Psoas muscle (tissue), 8 donors: ENCODE data around the gene ABR. TPM values are rescaled to one million over a fixed set of nuclear protein-coding genes. Genes with fewer than 3 reads are reported as not detected.
A peak's percentile ranks its signal among the peaks of the same experiment; 100 is the strongest.

Experiments
- ATAC-seq, 4 donors: fragments of 200-7000 bp; cut with Tn5 transposase; one replicate each; pipeline ENCODE4 v1.9.1; 2020; ENCODE audit warnings: moderate library complexity in 3 of 4, mild to moderate bottlenecking in 2 of 4
- DNase-seq, 2 donors: peaks; one replicate each; pipeline ENCODE4 v3.0.0-alpha.2; 2020
- H3K27ac ChIP-seq: fragments of 200-600 bp; one replicate; pipeline ENCODE4 v1.8.0; 2022
- H3K27me3 ChIP-seq, 3 donors: fragments of 200-600 bp in 1 of 3; one replicate each; pipeline versions ENCODE4 v1.6.1 to v1.8.0; 2013 to 2022; ENCODE audit warnings: low read length in 2 of 3, mild to moderate bottlenecking in 2 of 3, moderate library complexity in 1 of 3; ENCODE audit not compliant: insufficient read depth in 3 of 3
- H3K36me3 ChIP-seq, 2 donors: fragments of 200-600 bp in 1 of 2; one replicate each; pipeline versions ENCODE4 v1.6.1 to v1.8.0; 2013 to 2022; ENCODE audit warnings: low read depth in 1 of 2, mild to moderate bottlenecking in 1 of 2, moderate library complexity in 1 of 2; ENCODE audit not compliant: insufficient read depth in 1 of 2
- H3K4me1 ChIP-seq: fragments of 200-600 bp; one replicate; pipeline ENCODE4 v1.8.0; 2022
- H3K4me3 ChIP-seq: fragments of 200-600 bp; one replicate; pipeline ENCODE4 v1.8.0; 2022; ENCODE audit warnings: mild to moderate bottlenecking
- H3K9me3 ChIP-seq: fragments of 200-600 bp; one replicate; pipeline ENCODE4 v1.8.0; 2022
- WGBS, 3 donors: extraction: QIAGEN DNeasy Blood & Tissue Kit; methylation state at CpG; one replicate each; pipeline versions ENCODE4 v1.1.6 to v1.1.7; 2013; 5-methylcytosine and 5-hydroxymethylcytosine counted together
- intact Hi-C, 2 donors: fragments of 100-400 bp; cut with DNase I; formaldehyde crosslinking; loops; one replicate each; pipeline versions ENCODE4 v1.11.0 to v1.14.2; 2022
- polyA plus RNA-seq, 3 donors: library from polyadenylated mRNA; stranded (reverse); fragments of 200-250 nt; gene quantifications; one replicate each; pipeline ENCODE4 v1.2.3, GENCODE V29; 2013
- total RNA-seq, 4 donors: library from RNA; stranded (reverse); fragmentation: NEBNext Ultra II Directional in 2 of 4; extraction: Animal tissue kit (Norgen Biotek cat#: 25700) in 2 of 4; gene quantifications; one replicate each; pipeline versions ENCODE4 v1.2.1 to v1.2.4, GENCODE V29; 2021 to 2023
- TF ChIP-seq, protein P1 (sequence below): fragments of 200-600 bp; IDR thresholded peaks from one replicate; pipeline ENCODE4 v1.8.0; 2022; ENCODE audit warnings: antibody characterized with exemption
- donor health status: healthy with polysubstance abuse.
- donor health status: DM: no; HTN: no; CAD: no; lungs with moderate emphysema.
- donor health status: Bipolar disorder and iron deficiency.
- donor health status: healthy.
- donor health status: DM: yes; HTN: yes; CAD: no.
- donor health status: DM: no; HTN: no; CAD: no.
- donor health status: DM: no; HTN: no; CAD: no.
- donor health status: DM: yes; HTN: yes; CAD: no.

ABR gene
- total and polyA plus RNA-seq, 7 donors, result 5.8 to 25.4 (median 9.8) TPM

DNA sequence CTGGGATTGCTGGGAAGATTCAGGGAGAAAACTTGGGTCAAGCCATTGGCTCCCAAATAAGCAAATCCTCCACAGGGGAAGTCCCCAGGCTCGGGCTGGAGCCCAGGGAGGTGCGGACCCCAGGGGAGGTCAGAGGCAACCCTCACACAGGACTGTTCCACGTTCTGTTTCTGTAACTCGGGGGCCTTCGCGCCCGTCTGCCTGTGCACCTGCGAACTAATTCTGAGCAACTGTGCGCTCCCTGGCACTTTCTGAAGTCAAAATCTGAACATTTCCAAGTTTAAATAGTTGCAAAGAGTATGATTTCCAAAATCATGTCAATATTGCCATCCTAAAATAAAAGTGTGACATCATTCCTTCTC is 166.1 kb downstream of the ABR start:
- TF ChIP-seq, protein P1, sequence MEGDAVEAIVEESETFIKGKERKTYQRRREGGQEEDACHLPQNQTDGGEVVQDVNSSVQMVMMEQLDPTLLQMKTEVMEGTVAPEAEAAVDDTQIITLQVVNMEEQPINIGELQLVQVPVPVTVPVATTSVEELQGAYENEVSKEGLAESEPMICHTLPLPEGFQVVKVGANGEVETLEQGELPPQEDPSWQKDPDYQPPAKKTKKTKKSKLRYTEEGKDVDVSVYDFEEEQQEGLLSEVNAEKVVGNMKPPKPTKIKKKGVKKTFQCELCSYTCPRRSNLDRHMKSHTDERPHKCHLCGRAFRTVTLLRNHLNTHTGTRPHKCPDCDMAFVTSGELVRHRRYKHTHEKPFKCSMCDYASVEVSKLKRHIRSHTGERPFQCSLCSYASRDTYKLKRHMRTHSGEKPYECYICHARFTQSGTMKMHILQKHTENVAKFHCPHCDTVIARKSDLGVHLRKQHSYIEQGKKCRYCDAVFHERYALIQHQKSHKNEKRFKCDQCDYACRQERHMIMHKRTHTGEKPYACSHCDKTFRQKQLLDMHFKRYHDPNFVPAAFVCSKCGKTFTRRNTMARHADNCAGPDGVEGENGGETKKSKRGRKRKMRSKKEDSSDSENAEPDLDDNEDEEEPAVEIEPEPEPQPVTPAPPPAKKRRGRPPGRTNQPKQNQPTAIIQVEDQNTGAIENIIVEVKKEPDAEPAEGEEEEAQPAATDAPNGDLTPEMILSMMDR, result no peak
- intact Hi-C loops, result no loop called here
- WGBS, 3 donors, result 75 to 84% (median 77%) methylated on average over 9 of the region's 9 CpGs
- H3K36me3 ChIP-seq, result peaks cover 0 to 25% of the 10 kb centered on the region in 2 donors
- no peak overlapping the region for H3K4me3 ChIP-seq
- ATAC-seq (no peak), DNase-seq (peak in 1 of 2 donors; percentile 18)
- H3K27ac ChIP-seq, result no peak overlapping the region
- no peaks in the 10 kb centered on the region for H3K9me3 ChIP-seq
- peaks cover 0 to 1% (median 0%) of the 10 kb centered on the region in 3 donors for H3K27me3 ChIP-seq
- no peaks in the 10 kb centered on the region for H3K4me1 ChIP-seq

DNA sequence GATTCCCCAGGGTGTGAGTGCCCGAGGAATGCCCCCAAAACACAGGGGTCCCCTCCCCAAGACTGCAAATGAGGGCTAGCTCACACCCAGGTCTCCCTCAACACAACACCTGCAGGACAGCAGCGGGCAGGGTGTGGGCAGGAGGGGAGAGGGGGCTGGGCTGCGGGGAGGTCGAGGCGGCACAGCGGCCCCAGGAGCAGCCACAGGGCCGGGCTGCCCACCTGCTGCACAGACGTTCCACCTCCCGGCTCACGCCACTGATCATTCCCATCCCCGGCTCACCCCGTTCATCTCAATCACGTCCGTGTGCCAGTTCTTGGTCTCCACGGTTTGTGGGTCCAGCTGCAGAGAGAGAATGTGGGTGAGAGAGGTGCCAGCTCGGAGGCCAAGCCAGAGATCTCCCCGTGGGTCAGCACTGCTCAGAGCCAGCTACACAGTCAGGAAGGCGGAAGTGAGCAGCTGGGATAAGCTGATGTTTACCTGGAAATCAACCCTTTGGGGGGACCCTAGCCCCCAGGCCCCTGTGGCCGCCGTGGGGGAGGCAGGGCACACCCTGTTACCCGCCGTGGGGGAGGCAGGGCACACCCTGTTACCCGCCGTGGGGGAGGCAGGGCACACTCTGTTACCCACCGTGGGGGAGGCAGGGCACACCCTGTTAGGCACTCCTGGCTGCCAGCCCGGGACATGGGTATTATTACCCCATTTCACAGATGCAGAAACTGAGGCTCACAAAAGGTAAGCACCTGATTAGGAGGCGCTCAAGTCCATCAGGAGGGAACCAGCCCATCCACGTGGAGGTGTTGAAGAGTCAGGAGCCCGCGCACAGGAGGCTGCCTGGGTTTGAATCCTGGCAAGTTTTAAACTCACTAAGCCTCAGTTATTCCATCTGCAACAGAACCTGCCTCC is 166.7 kb downstream of the ABR start:
- Histone ChIP-seq H3K9me3 (no peaks in the 10 kb centered on the region), H3K4me1 (no peaks in the 10 kb centered on the region), H3K27me3 (peaks cover 0 to 1% (median 0%) of the 10 kb centered on the region in 3 donors), H3K36me3 (peaks cover 0 to 28% of the 10 kb centered on the region in 2 donors), H3K27ac (no peak overlapping the region), H3K4me3 (no peak overlapping the region)
- intact Hi-C loops, result no loop called here
- DNase-seq (peak in 1 of 2 donors; percentile 42), ATAC-seq (peak in 1 of 4 donors; percentile 12)
- TF ChIP-seq, protein P1, result no peak
- 54 to 71% (median 57%) methylated on average over 25 to 30 of the region's 30 CpGs for WGBS, 3 donors

DNA sequence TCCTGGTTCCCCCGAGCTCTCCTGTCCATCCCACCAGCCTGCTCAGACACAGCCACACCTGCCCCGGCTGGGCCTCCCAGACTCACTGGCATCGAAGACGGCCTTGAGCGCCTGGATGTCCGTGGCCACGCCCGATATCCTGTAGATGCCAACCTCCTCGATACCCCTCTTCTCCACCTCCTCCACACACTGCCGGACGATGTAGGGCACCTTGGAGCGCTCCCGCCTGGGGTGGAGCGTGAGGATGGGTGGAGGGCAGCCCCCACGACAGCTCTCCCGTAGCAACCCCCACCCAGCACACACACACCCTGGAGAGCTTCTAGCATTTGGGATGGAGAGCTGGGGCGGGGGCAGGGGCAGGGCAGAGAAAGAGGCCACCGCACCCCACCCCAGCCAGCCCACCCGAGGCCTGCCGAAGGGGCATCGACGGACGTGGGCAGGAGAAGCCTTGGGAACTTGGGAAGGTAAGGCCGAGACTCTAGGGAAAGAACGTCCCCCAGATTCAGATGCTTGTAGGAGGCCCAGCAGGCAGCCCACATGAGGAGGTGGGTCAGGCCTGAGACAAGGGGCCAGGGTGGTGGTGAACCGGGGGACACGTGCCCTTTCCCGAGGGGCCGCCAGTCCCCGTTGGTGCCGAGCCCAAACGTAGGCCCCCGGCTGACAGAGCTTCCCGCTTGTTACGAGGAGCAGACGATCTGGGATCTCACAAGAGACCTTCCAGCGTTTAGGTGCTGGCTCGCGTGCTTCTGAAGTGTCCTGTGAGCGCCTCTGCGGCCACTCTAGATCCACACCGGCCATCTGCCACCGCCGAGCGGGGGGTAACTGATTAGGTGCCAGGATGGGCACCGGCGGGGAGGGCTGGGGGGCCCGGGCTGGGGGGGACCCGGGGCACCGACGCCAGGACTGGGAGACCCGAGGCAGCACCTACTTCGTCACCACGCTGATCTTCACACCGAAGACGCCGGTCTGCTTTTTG is 167.7 kb downstream of the ABR start:
- Histone ChIP-seq H3K36me3 (peaks cover 0 to 33% of the 10 kb centered on the region in 2 donors), H3K9me3 (no peaks in the 10 kb centered on the region), H3K27ac (no peak overlapping the region), H3K4me1 (no peaks in the 10 kb centered on the region), H3K4me3 (no peak overlapping the region), H3K27me3 (peaks cover 0 to 1% (median 0%) of the 10 kb centered on the region in 3 donors)
- TF ChIP-seq, protein P1, result no peak
- intact Hi-C loops, result no loop called here
- DNase-seq (peak in 1 of 2 donors; percentile 52), ATAC-seq (no peak)
- 73 to 82% (median 77%) methylated on average over 56 to 57 of the region's 57 CpGs for WGBS, 3 donors

DNA sequence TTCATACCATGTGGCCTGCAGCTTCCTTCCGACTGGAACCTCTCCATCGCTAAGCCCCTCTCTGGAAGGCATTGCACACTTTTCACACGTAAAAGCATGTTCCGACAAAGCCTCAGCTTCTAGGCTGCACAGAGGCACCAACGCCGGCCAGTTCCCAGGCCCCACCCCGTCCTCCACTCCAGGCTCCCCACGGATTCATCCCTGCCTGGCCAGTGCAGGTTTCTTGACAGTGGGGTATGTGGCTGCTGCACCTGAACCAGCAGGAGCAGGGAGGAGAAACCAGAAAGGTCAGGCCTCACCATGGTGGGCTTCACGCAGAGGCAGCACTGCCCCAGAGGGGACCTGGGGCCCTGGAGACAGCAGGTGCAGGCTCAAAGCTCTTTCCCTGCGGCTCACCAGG is 168.6 kb downstream of the ABR start:
- intact Hi-C loops, result no loop called here
- peaks cover 0 to 33% of the 10 kb centered on the region in 2 donors for H3K36me3 ChIP-seq
- H3K4me1 ChIP-seq, result peaks cover 4% of the 10 kb centered on the region
- no peak overlapping the region for H3K4me3 ChIP-seq
- peaks cover 0 to 1% (median 0%) of the 10 kb centered on the region in 3 donors for H3K27me3 ChIP-seq
- ATAC-seq, result no peak
- H3K27ac ChIP-seq, result no peak overlapping the region
- DNase-seq, result peak in 1 of 2 donors; percentile 28
- WGBS, 3 donors, result 80 to 87% (median 83%) methylated on average over 10 of the region's 10 CpGs
- H3K9me3 ChIP-seq, result no peaks in the 10 kb centered on the region
- TF ChIP-seq, protein P1, result no peak
